ENCODE data around the gene TDRD7. TPM values are rescaled to one million over a fixed set of nuclear protein-coding genes. Genes with fewer than 3 reads are reported as not detected.

The TDRD7 gene
- total and polyA plus RNA-seq, 4 donors: 12.1 to 20.6 (median 15.1) TPM

DNA sequence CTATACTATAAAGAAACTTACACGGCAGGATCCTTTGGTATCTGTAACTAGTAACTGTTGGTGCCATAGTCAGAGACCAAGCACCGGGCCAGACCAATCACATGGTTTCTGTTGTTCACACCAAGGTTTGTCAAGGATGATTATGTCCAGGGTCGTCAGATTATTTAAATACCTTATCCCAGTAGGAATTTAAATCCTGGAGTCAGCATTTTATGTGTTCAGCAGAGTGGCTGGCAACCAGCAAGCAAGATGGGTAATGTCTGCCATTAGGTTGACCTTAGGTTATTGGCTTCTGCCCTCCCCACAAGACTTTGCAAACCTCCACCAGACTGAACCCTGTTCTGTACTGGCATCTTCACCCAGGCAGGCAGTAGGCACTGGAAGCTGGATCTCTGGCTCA is 50.3 kb downstream of the TDRD7 start:
- no peak overlapping the region for H3K27ac ChIP-seq (ENCODE audit: low read depth, low read length)
- H3K4me1 ChIP-seq (ENCODE audit: control insufficient read depth, insufficient read depth, low read length): no peaks in the 10 kb centered on the region
- H3K4me3 ChIP-seq (ENCODE audit: low read depth, low read length): no peak overlapping the region
- WGBS (ENCODE audit: insufficient coverage): no CpG with 5 or more reads among the region's 3 CpGs
- H3K9me3 ChIP-seq (ENCODE audit: control insufficient read depth, insufficient read depth, low read length): no peaks in the 10 kb centered on the region
- peaks cover 2% of the 10 kb centered on the region for H3K36me3 ChIP-seq (ENCODE audit: control insufficient read depth, insufficient read depth, low read length)
- no peaks in the 10 kb centered on the region for H3K27me3 ChIP-seq (ENCODE audit: control insufficient read depth, insufficient read depth, low read length)
- DNase-seq (ENCODE audit: low read depth in 4 of 6, low spot score in 6 of 6): no peak

DNA sequence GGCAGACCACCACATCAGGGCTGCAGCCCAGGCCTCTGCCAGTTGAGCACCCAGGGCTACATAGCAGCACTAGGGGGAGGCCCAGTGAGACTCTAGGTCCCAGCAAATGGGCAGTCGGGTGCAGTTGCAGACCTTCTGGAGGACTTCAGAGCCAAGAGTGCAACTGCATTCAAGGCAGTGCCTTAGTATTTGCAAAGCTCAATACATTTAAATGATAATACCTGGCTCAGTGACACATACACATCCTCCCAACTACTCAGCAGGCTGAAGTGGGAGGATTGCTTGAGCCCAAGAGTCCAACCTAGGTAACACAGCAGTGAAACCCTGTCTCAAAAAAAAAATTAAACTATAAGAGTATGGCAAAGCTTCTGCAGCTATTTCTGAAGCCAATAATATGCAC is 51.0 kb downstream of the TDRD7 start:
- H3K36me3 ChIP-seq (ENCODE audit: control insufficient read depth, insufficient read depth, low read length): peaks cover 2% of the 10 kb centered on the region
- WGBS (ENCODE audit: insufficient coverage): 80% methylated on average over 1 of the region's 1 CpG
- H3K9me3 ChIP-seq (ENCODE audit: control insufficient read depth, insufficient read depth, low read length): no peaks in the 10 kb centered on the region
- H3K27ac ChIP-seq (ENCODE audit: low read depth, low read length): no peak overlapping the region
- no peaks in the 10 kb centered on the region for H3K27me3 ChIP-seq (ENCODE audit: control insufficient read depth, insufficient read depth, low read length)
- DNase-seq (ENCODE audit: low read depth in 4 of 6, low spot score in 6 of 6): no peak
- H3K4me1 ChIP-seq (ENCODE audit: control insufficient read depth, insufficient read depth, low read length): no peaks in the 10 kb centered on the region
- H3K4me3 ChIP-seq (ENCODE audit: low read depth, low read length): no peak overlapping the region

GRCh38 chr9:97468658-97469448 is 57.0 kb downstream of the TDRD7 start:
- H3K9me3 ChIP-seq (ENCODE audit: control insufficient read depth, insufficient read depth, low read length): no peaks in the 10 kb centered on the region
- no peaks in the 10 kb centered on the region for H3K4me1 ChIP-seq (ENCODE audit: control insufficient read depth, insufficient read depth, low read length)
- H3K27ac ChIP-seq (ENCODE audit: low read depth, low read length): no peak overlapping the region
- DNase-seq (ENCODE audit: low read depth in 4 of 6, low spot score in 6 of 6): peak; percentile 61 to 94 (median 71)
- no peaks in the 10 kb centered on the region for H3K36me3 ChIP-seq (ENCODE audit: control insufficient read depth, insufficient read depth, low read length)
- H3K4me3 ChIP-seq (ENCODE audit: low read depth, low read length): no peak overlapping the region
- no peaks in the 10 kb centered on the region for H3K27me3 ChIP-seq (ENCODE audit: control insufficient read depth, insufficient read depth, low read length)
- 71% methylated on average over 4 of the region's 4 CpGs for WGBS (ENCODE audit: insufficient coverage)

DNA sequence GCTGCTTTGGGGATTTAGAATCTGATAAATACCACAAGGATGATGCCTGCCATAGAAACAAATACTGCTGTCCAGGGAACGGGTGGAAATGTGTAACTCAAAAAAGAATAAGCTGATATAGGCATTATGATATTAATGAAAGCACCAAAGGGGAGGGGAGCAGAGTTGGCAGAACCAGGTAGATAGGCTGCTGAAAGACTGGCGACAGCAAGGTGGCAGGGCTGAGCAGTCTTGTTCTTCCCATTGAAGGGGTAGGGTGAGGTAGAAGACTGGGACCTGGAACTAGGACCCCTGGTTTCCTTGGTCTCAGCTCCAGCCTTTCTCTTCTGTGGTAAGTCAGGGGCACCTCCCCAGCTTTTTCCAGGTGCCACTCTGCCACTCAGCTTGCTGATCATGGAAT is 58.2 kb downstream of the TDRD7 start:
- WGBS (ENCODE audit: insufficient coverage): 60% methylated on average over 2 of the region's 2 CpGs
- no peak overlapping the region for H3K27ac ChIP-seq (ENCODE audit: low read depth, low read length)
- DNase-seq (ENCODE audit: low read depth in 4 of 6, low spot score in 6 of 6): peak in 2 of 6 donors; percentile 15 to 38

GRCh38 chr9:97473717-97474116 is 61.8 kb downstream of the TDRD7 start:
- Histone ChIP-seq H3K4me1 (ENCODE audit: control insufficient read depth, insufficient read depth, low read length) (no peaks in the 10 kb centered on the region), H3K27me3 (ENCODE audit: control insufficient read depth, insufficient read depth, low read length) (no peaks in the 10 kb centered on the region), H3K4me3 (ENCODE audit: low read depth, low read length) (no peak overlapping the region), H3K9me3 (ENCODE audit: control insufficient read depth, insufficient read depth, low read length) (no peaks in the 10 kb centered on the region), H3K36me3 (ENCODE audit: control insufficient read depth, insufficient read depth, low read length) (no peaks in the 10 kb centered on the region), H3K27ac (ENCODE audit: low read depth, low read length) (no peak overlapping the region)
- 75% methylated on average over 1 of the region's 3 CpGs for WGBS (ENCODE audit: insufficient coverage)
- DNase-seq (ENCODE audit: low read depth in 4 of 6, low spot score in 6 of 6): no peak

More for the DNA sequence above, 58.2 kb downstream of the TDRD7 start:
- no peaks in the 10 kb centered on the region for H3K9me3 ChIP-seq (ENCODE audit: control insufficient read depth, insufficient read depth, low read length)
- H3K27me3 ChIP-seq (ENCODE audit: control insufficient read depth, insufficient read depth, low read length): no peaks in the 10 kb centered on the region
- no peaks in the 10 kb centered on the region for H3K36me3 ChIP-seq (ENCODE audit: control insufficient read depth, insufficient read depth, low read length)
- H3K4me1 ChIP-seq (ENCODE audit: control insufficient read depth, insufficient read depth, low read length): no peaks in the 10 kb centered on the region
- H3K4me3 ChIP-seq (ENCODE audit: low read depth, low read length): no peak overlapping the region

GRCh38 chr9:97474372-97474925 is 62.6 kb downstream of the TDRD7 start:
- no peaks in the 10 kb centered on the region for H3K9me3 ChIP-seq (ENCODE audit: control insufficient read depth, insufficient read depth, low read length)
- no peak overlapping the region for H3K4me3 ChIP-seq (ENCODE audit: low read depth, low read length)
- no peaks in the 10 kb centered on the region for H3K4me1 ChIP-seq (ENCODE audit: control insufficient read depth, insufficient read depth, low read length)
- no peaks in the 10 kb centered on the region for H3K27me3 ChIP-seq (ENCODE audit: control insufficient read depth, insufficient read depth, low read length)
- H3K27ac ChIP-seq (ENCODE audit: low read depth, low read length): no peak overlapping the region
- WGBS (ENCODE audit: insufficient coverage): no CpG with 5 or more reads among the region's 5 CpGs
- DNase-seq (ENCODE audit: low read depth in 4 of 6, low spot score in 6 of 6): no peak
- H3K36me3 ChIP-seq (ENCODE audit: control insufficient read depth, insufficient read depth, low read length): no peaks in the 10 kb centered on the region

GRCh38 chr9:97475059-97475458 is 63.2 kb downstream of the TDRD7 start:
- H3K27me3 ChIP-seq (ENCODE audit: control insufficient read depth, insufficient read depth, low read length): no peaks in the 10 kb centered on the region
- no peaks in the 10 kb centered on the region for H3K4me1 ChIP-seq (ENCODE audit: control insufficient read depth, insufficient read depth, low read length)
- DNase-seq (ENCODE audit: low read depth in 4 of 6, low spot score in 6 of 6): no peak
- H3K36me3 ChIP-seq (ENCODE audit: control insufficient read depth, insufficient read depth, low read length): no peaks in the 10 kb centered on the region
- no peak overlapping the region for H3K27ac ChIP-seq (ENCODE audit: low read depth, low read length)
- no peaks in the 10 kb centered on the region for H3K9me3 ChIP-seq (ENCODE audit: control insufficient read depth, insufficient read depth, low read length)
- no CpG with 5 or more reads among the region's 2 CpGs for WGBS (ENCODE audit: insufficient coverage)
- no peak overlapping the region for H3K4me3 ChIP-seq (ENCODE audit: low read depth, low read length)

DNA sequence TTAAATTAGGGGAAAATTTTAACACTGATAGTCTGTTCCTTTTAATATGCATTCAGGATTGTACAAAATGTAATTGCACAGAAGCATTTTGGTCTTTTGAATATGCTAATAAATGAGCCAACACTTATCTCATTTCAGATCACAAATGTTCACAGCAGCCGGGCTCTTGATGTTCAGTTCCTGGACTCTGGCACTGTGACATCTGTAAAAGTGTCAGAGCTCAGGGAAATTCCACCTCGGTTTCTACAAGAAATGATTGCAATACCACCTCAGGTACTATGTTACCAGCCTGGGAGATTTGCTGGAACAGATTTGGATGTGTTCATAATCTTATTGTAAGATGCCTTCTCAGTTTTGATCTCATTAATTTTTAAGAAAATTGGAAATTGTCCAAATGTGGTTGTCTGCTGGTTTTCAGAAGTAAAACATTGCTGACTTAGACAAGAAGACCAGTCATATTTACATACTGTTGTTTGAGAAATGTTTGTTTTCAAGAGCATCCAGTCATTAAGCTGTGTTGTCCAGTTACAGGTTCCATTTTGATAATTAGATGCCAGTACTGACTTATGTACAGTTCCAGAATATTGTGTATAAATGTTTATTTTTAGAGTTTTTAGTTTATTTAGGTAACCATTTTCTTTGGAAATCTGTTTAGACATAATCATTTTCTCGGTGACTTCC is 66.5 kb downstream of the TDRD7 start:
- no peak for DNase-seq (ENCODE audit: low read depth in 4 of 6, low spot score in 6 of 6)
- H3K4me1 ChIP-seq (ENCODE audit: control insufficient read depth, insufficient read depth, low read length): no peaks in the 10 kb centered on the region
- H3K9me3 ChIP-seq (ENCODE audit: control insufficient read depth, insufficient read depth, low read length): no peaks in the 10 kb centered on the region
- H3K27me3 ChIP-seq (ENCODE audit: control insufficient read depth, insufficient read depth, low read length): no peaks in the 10 kb centered on the region
- H3K27ac ChIP-seq (ENCODE audit: low read depth, low read length): no peak overlapping the region
- no peak overlapping the region for H3K4me3 ChIP-seq (ENCODE audit: low read depth, low read length)
- peaks cover 2% of the 10 kb centered on the region for H3K36me3 ChIP-seq (ENCODE audit: control insufficient read depth, insufficient read depth, low read length)
- WGBS (ENCODE audit: insufficient coverage): 71% methylated on average over 1 of the region's 3 CpGs

GRCh38 chr9:97479496-97480159 is 67.7 kb downstream of the TDRD7 start:
- no CpG with 5 or more reads among the region's 5 CpGs for WGBS (ENCODE audit: insufficient coverage)
- H3K27ac ChIP-seq (ENCODE audit: low read depth, low read length): no peak overlapping the region
- no peak for DNase-seq (ENCODE audit: low read depth in 4 of 6, low spot score in 6 of 6)
- no peaks in the 10 kb centered on the region for H3K27me3 ChIP-seq (ENCODE audit: control insufficient read depth, insufficient read depth, low read length)
- H3K9me3 ChIP-seq (ENCODE audit: control insufficient read depth, insufficient read depth, low read length): no peaks in the 10 kb centered on the region
- no peak overlapping the region for H3K4me3 ChIP-seq (ENCODE audit: low read depth, low read length)
- H3K4me1 ChIP-seq (ENCODE audit: control insufficient read depth, insufficient read depth, low read length): peaks cover 3% of the 10 kb centered on the region
- peaks cover 2% of the 10 kb centered on the region for H3K36me3 ChIP-seq (ENCODE audit: control insufficient read depth, insufficient read depth, low read length)

Data from spinal cord (tissue), 10 donors.